Neural progenitor cell (in vitro differentiated cells): ENCODE measurements around the gene TTC38. TPM values are rescaled to one million over a fixed set of nuclear protein-coding genes. Genes with fewer than 3 reads are reported as not detected.
"Not testable (repeated sequence)": the region's sequence is repeated elsewhere in the genome, so short reads cannot be mapped to it uniquely, and the experiment has no call there.

Experiments used
- DNase-seq: peaks from one replicate; pipeline ENCODE4 v3.0.0-alpha.2; 2016; ENCODE audit warnings: low spot score
- H2AFZ ChIP-seq: fragments of 200-600 bp; sonication (generic); replicated peaks from 2 replicates; pipeline ENCODE4 v1.6.1; 2016; ENCODE audit warnings: antibody characterized with exemption
- H3F3A ChIP-seq: fragments of 200-600 bp; sonication (generic); 2 replicates; pipeline ENCODE4 v1.6.1; 2016; ENCODE audit warnings: antibody characterized with exemption, low read depth
- H3K27ac ChIP-seq: fragments of 200-600 bp; sonication (generic); 2 replicates; pipeline ENCODE4 v1.5.1; 2016; ENCODE audit warnings: mild to moderate bottlenecking
- H3K27me3 ChIP-seq: fragments of 200-600 bp; sonication (generic); 2 replicates; pipeline ENCODE4 v1.6.1; 2016; ENCODE audit warnings: mild to moderate bottlenecking, moderate library complexity
- H3K36me3 ChIP-seq: fragments of 200-600 bp; sonication (generic); 2 replicates; pipeline ENCODE4 v1.5.1; 2016
- H3K4me1 ChIP-seq: fragments of 200-600 bp; sonication (generic); 2 replicates; pipeline ENCODE4 v1.6.1; 2016; ENCODE audit warnings: mixed run types
- H3K4me2 ChIP-seq: fragments of 200-600 bp; sonication (generic); 2 replicates; pipeline ENCODE4 v1.6.1; 2016
- H3K4me3 ChIP-seq: fragments of 200-600 bp; sonication (generic); 2 replicates; pipeline ENCODE4 v1.5.1; 2016
- H3K79me2 ChIP-seq: fragments of 200-600 bp; sonication (generic); 2 replicates; pipeline ENCODE4 v1.6.1; 2016; ENCODE audit warnings: low read depth
- H3K9ac ChIP-seq: fragments of 200-600 bp; sonication (generic); 2 replicates; pipeline ENCODE4 v1.6.1; 2016
- H3K9me3 ChIP-seq: fragments of 200-600 bp; sonication (generic); 2 replicates; pipeline ENCODE4 v1.5.1; 2016; ENCODE audit warnings: low read depth
- H4K20me1 ChIP-seq: fragments of 200-600 bp; sonication (generic); 2 replicates; pipeline ENCODE4 v1.6.1; 2016; ENCODE audit warnings: low read depth
- H3K27ac Mint-ChIP-seq: 3 replicates; pipeline ENCODE4 v1.8.0; 2021; ENCODE audit warnings: mixed read lengths
- H3K27me3 Mint-ChIP-seq: 2 replicates; pipeline ENCODE4 v1.8.0; 2022; ENCODE audit warnings: low read depth, mild to moderate bottlenecking, inconsistent platforms, moderate library complexity, mixed read lengths; ENCODE audit not compliant: insufficient read depth
- H3K36me3 Mint-ChIP-seq: 3 replicates; pipeline ENCODE4 v1.8.0; 2021; ENCODE audit warnings: mixed read lengths
- H3K4me1 Mint-ChIP-seq: 3 replicates; pipeline ENCODE4 v1.8.0; 2021; ENCODE audit warnings: mixed read lengths
- H3K4me3 Mint-ChIP-seq: 3 replicates; pipeline ENCODE4 v1.8.0; 2021; ENCODE audit warnings: mild to moderate bottlenecking, moderate library complexity, mixed read lengths
- H3K9me3 Mint-ChIP-seq: 3 replicates; pipeline ENCODE4 v1.8.0; 2020; ENCODE audit warnings: mixed read lengths
- EZH2 ChIP-seq: fragments of 200-600 bp; sonication (generic); IDR thresholded peaks from 2 replicates; pipeline ENCODE4 v1.6.1; 2017; ENCODE audit warnings: antibody characterized with exemption, mild to moderate bottlenecking, moderate library complexity
- EZH2phosphoT487 ChIP-seq: fragments of 200-600 bp; sonication (generic); IDR thresholded peaks from 2 replicates; pipeline ENCODE4 v1.6.1; 2017; ENCODE audit warnings: antibody characterized with exemption
- total RNA-seq: library from RNA; depleted of rRNA; stranded (reverse); fragments of >200 nt; gene quantifications from 2 replicates; pipeline ENCODE4 v1.2.3, GENCODE V29; 2015; ENCODE audit warnings: low replicate concordance
- TF ChIP-seq, protein P1 (sequence below): fragments of 200-600 bp; sonication (generic); IDR thresholded peaks from 2 replicates; pipeline ENCODE4 v1.5.1; 2017; ENCODE audit warnings: antibody characterized with exemption, mild to moderate bottlenecking

Gene TTC38
- total RNA-seq, 1 donor from 2014 or later = 41.0 TPM

GRCh38 chr22:46262449-46263215 lies 5.2 kb upstream of the TTC38 start:
- H3K36me3 Mint-ChIP-seq = peaks cover 13% of the 10 kb centered on the region
- no peak overlapping the region for H3K4me3 ChIP-seq
- no peak overlapping the region for H2AFZ ChIP-seq
- peaks cover 43% of the 10 kb centered on the region for H3K27me3 Mint-ChIP-seq
- H3K27ac Mint-ChIP-seq = no peak overlapping the region
- H3F3A ChIP-seq = no peaks in the 10 kb centered on the region
- H3K9me3 Mint-ChIP-seq = peaks cover 75% of the 10 kb centered on the region
- H3K9me3 ChIP-seq = no peaks in the 10 kb centered on the region
- H3K9ac ChIP-seq = no peak overlapping the region
- no peaks in the 10 kb centered on the region for H4K20me1 ChIP-seq
- H3K4me3 Mint-ChIP-seq = no peak overlapping the region
- H3K4me1 ChIP-seq = no peaks in the 10 kb centered on the region
- peak overlapping the region; percentile 47 for H3K4me2 ChIP-seq
- no peak overlapping the region for H3K27ac ChIP-seq
- DNase-seq = peak; percentile 74
- H3K36me3 ChIP-seq = no peaks in the 10 kb centered on the region
- TF ChIP-seq, protein P1, sequence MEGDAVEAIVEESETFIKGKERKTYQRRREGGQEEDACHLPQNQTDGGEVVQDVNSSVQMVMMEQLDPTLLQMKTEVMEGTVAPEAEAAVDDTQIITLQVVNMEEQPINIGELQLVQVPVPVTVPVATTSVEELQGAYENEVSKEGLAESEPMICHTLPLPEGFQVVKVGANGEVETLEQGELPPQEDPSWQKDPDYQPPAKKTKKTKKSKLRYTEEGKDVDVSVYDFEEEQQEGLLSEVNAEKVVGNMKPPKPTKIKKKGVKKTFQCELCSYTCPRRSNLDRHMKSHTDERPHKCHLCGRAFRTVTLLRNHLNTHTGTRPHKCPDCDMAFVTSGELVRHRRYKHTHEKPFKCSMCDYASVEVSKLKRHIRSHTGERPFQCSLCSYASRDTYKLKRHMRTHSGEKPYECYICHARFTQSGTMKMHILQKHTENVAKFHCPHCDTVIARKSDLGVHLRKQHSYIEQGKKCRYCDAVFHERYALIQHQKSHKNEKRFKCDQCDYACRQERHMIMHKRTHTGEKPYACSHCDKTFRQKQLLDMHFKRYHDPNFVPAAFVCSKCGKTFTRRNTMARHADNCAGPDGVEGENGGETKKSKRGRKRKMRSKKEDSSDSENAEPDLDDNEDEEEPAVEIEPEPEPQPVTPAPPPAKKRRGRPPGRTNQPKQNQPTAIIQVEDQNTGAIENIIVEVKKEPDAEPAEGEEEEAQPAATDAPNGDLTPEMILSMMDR = peak; percentile 53
- no peak for TF ChIP-seq EZH2
- peak; percentile 31 for TF ChIP-seq EZH2phosphoT487
- H3K27me3 ChIP-seq = peaks cover 99% of the 10 kb centered on the region
- peaks cover 7% of the 10 kb centered on the region for H3K4me1 Mint-ChIP-seq
- H3K79me2 ChIP-seq = no peaks in the 10 kb centered on the region

- peak; percentile 11 for TF ChIP-seq EZH2phosphoT487
- peak; percentile 62 for TF ChIP-seq EZH2
- TF ChIP-seq, protein P1 = no peak
- Histone ChIP-seq H3K4me3 (no peak within 1 kb of the TSS), H3K9me3 (no peaks in the 10 kb centered on the region), H3K79me2 (no peaks in the 10 kb centered on the region), H2AFZ (no peak within 1 kb of the TSS), H3K27ac (no peak within 1 kb of the TSS), H3F3A (no peaks in the 10 kb centered on the region), H4K20me1 (no peaks in the 10 kb centered on the region), H3K27me3 (peaks cover 94% of the 10 kb centered on the region), H3K36me3 (no peaks in the 10 kb centered on the region), H3K9ac (no peak within 1 kb of the TSS), H3K4me1 (no peaks in the 10 kb centered on the region), H3K4me2 (peak within 1 kb of the TSS; percentile 47)
- H3K27ac Mint-ChIP-seq = no peak within 1 kb of the TSS
- no peak for DNase-seq
- peaks cover 70% of the 10 kb centered on the region for H3K9me3 Mint-ChIP-seq
- H3K27me3 Mint-ChIP-seq = peaks cover 43% of the 10 kb centered on the region
- H3K36me3 Mint-ChIP-seq = peaks cover 13% of the 10 kb centered on the region
- no peak within 1 kb of the TSS for H3K4me3 Mint-ChIP-seq
- H3K4me1 Mint-ChIP-seq = peaks cover 9% of the 10 kb centered on the region
Observed at GRCh38 chr22:46263216-46263590, 4.6 kb upstream of the TTC38 start, which contains the start of gene PKDREJ. PKDREJ (minus strand) TSS chr22:46263343; CDS start chr22:46263322, 21 bp downstream.

- H4K20me1 ChIP-seq, H3K9ac ChIP-seq, H3K79me2 ChIP-seq, H3K4me3 ChIP-seq, H2AFZ ChIP-seq, H3K36me3 ChIP-seq, H3K9me3 ChIP-seq, H3K4me2 ChIP-seq, H3F3A ChIP-seq, H3K4me1 ChIP-seq, H3K4me3 Mint-ChIP-seq, H3K27ac ChIP-seq, DNase-seq, H3K27ac Mint-ChIP-seq: not testable (repeated sequence)
- Mint-ChIP-seq H3K36me3 (peaks cover 13% of the 10 kb centered on the region), H3K9me3 (peaks cover 56% of the 10 kb centered on the region), H3K27me3 (peaks cover 43% of the 10 kb centered on the region), H3K4me1 (peaks cover 14% of the 10 kb centered on the region)
- H3K27me3 ChIP-seq = peaks cover 81% of the 10 kb centered on the region
Observed at GRCh38 chr22:46264520-46264919, 3.3 kb upstream of the TTC38 start.

- DNase-seq = not testable (repeated sequence)
Observed at GRCh38 chr22:46265627-46266026, 2.2 kb upstream of the TTC38 start.

More at GRCh38 chr22:46265627-46266026, 2.2 kb upstream of the TTC38 start:
- peaks cover 69% of the 10 kb centered on the region for H3K27me3 ChIP-seq
- H3K4me3 Mint-ChIP-seq, H3F3A ChIP-seq, H4K20me1 ChIP-seq, H3K9ac ChIP-seq, H3K27ac ChIP-seq, H3K79me2 ChIP-seq, H3K4me3 ChIP-seq, H3K36me3 ChIP-seq, H3K4me1 ChIP-seq, H2AFZ ChIP-seq, H3K9me3 ChIP-seq, H3K27ac Mint-ChIP-seq, H3K4me2 ChIP-seq: not testable (repeated sequence)
- Mint-ChIP-seq H3K4me1 (peaks cover 17% of the 10 kb centered on the region), H3K9me3 (peaks cover 47% of the 10 kb centered on the region), H3K27me3 (peaks cover 38% of the 10 kb centered on the region), H3K36me3 (peaks cover 13% of the 10 kb centered on the region)
